DMS79 (cell line): ENCODE measurements around the gene BAZ1A.

Experiments used
- DNase-seq: peaks from one replicate; lab custom pipeline; 2025; lab: John Stamatoyannopoulos, UW

Gene BAZ1A

DNA sequence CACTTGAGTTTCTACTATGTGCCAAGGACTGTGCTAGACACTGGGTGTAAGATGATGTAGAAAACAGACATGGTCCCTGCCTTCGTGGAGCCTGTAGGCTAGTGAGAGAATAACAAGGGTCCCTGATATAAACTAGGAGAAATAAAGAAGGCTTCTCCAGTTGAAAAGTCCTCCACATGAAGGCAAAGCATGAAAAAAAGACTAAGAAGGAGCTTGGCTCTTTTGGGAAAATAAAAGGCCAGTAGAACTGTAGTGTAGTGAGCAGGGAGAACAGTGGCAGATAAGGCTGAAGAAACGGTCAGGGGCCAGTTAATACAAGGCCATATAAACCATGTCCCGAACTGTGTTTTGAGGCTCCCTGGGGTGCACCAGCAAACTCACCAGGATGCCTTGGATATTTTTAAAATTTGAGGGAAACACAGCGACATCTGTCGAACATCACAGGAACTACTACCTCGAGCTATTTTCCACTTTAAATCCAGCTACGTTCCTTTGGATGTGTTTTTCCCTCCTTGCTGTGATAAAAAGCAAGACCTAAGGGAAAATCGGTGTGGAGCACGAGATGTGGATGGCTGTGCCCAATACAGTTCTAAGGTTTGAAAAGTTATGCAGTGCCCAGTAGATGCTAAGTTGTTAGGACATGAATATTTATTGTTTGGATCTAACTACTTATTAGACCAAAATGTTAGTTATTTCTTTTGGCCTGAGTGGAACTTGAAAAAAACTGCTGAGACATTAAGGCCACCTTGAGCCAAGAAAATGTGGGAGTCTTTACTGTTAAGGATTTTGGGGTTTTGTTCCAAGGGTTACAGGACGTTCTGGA is 152.2 kb downstream of the BAZ1A start:
- DNase-seq: peak; percentile 42

DNA sequence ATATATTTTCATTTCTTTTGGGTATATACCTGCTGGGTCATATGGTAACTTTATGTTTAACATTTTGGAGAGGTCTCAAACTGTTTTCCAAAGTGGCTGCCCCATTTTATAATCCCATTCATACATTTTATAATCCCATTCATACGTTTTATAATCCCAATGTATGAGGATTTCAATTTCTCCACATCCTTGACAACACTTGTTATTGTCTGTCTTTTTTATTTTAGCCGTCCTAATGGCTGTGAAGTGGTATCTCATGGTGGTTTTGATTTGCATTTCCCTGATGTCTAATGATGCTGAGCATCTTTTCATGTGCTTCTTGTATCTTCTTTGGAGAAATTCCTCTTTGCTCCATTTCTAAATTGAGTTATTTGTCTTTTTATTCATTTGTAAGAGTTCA is 154.0 kb downstream of the BAZ1A start:
- DNase-seq: no peak

DNA sequence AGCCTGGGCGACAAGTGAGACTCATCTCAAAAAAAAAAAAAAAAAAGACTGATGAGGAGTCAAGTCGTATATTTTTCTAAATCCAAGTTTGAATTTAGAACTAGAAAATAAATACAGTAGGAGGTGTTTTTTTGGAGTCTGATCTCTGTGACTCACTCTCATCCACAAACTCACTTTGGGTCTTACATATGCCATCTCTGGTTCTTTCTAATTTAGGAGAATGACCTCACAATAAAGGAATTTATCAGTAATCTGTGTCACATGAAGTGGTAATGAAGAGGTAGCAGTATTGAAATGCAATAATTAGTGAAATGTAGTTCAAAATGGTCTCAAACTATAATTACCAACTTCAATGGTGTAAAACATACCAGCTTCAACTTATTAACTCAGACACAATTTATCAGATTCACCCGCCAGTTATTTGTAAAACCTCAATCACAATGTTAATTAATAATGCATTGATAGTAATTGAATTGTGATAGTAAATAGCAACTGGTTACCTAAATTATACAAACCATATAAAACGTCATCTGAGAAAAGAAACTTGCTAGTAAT is 156.3 kb downstream of the BAZ1A start:
- DNase-seq: no peak

DNA sequence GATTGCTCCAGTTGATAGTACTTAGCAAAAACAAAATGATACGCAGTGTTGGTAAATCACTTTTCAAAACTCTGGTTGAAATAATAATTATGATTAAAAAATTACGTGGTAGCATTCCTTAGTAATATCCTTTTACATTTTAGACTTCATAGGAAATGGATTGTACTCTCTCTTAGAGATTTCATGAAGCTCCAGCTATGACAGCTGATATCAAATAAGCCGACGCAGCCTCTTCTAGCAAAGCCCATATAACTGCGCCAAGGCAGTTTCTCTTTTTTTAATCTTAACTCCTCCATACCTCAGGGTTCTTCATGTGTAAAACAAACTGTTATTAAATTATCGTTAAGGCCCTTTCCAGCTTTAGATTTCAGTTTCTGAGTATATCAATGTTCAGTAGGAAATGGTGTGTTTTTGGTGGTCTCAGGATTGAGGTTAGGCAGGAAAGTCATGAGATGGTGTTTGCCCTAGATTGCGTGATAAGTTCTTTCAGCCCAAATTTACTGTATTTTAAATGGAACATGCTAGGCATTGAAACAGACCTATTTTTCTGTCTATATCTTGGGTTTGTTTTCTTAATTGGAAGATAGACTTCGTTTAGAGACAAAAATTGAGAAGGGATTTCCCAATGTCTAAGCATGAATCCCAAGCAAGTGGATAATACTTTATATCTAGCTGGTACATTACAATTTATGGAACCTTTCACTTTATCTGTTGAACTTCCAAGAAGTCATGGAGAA is 159.9 kb downstream of the BAZ1A start:
- DNase-seq: no peak

DNA sequence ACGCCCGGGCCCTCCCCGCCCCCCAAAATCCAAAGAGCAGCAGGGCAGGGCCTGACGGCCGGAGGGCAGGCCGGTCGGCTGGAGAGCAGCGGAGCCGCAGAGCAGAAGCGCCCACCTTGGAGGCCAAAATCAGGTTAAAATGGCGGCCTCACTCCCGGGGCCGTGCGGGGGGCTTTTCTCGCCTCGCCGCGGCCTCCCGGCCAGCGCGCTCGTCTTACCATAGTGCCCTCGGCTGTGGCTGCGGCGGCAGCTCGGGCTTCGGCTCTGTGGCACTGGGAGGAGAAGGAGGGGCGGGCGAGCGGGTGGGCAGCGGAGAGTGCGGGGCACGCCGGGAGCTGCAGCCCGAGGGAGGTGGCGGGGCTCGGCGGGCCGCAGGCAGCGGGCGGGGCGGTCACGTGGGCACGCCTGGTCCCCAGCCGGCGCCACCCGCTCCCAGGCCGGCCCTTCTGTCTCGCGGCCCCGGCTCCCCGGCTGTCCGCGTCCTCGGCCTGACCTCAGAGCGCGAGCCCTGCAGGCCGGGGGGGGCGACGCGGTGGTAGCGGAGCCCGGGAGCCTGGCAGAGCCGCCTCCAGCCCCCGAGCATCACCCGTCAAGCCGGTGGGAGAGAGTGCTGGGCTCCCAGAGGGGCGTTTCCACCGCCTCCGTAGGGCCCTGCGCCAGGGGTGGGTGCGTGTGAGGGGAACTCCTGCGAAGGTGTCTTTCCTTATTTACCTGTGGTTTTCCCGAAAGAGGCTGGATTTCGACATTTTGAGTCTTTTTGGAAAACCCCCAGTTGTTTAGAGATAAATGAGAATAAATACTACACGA is 160.6 kb downstream of the BAZ1A start, which contains the start of gene CFL2:
CFL2 (minus strand) TSS at position 274 of the 807 bp plus-strand sequence; CDS start at position 221, 53 bp downstream.
- DNase-seq: peak; percentile 85

DNA sequence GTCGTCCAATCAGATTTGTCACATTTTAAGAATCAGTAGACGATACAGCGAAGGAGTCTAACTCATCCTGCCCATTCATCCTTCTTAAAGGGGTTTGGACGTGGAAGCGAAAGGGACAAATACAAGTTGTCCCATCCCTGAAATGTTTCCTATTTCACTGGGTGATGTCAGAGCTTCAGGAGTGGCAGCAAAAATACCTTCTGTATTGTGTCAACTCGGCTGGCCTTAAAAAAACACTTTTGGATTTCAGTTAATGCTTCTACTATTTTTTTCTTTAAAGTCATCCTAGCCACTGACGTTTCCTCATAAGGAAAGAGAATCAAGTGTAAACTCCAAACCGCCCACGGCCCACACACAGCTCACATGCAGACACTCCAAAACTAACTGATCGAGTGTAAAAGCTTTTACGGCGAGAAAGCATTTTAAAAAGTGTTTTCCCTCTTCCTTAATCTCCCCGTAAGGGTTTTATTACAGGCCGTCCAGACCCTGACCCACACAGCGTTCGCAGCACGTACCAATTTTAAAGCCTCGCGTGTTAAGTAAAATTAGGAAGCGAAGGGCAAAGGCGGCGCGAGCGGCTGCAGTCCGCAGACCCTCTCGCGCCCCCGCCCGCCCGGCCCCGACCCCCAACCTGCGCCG is 161.4 kb downstream of the BAZ1A start:
- DNase-seq: peak; percentile 32

DNA sequence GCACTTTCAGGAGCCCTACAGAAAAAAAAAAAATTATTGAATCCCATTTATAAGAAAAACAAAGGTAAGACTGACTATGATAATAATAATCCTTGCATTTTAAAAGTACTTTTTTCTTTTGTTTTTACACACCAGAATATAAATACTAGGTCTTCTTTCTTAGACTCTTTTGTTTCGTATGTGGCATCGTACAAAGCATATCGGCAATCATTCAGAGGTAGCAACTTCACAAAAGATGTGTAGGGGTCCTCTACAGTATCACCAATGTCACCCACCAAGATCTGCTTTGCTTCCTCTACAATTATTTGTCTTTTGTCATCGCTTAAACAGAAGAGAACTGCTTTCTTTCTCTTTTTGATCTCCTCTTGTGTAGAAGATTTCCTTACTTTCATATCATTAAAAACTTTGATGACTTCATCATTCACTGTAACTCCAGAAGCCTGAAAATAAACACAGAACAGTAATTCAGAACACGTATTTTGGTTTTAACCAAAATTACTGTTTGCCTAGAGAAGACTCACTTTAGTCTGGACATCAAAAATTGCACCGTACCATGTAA is 162.0 kb downstream of the BAZ1A start:
- no peak for DNase-seq

DNA sequence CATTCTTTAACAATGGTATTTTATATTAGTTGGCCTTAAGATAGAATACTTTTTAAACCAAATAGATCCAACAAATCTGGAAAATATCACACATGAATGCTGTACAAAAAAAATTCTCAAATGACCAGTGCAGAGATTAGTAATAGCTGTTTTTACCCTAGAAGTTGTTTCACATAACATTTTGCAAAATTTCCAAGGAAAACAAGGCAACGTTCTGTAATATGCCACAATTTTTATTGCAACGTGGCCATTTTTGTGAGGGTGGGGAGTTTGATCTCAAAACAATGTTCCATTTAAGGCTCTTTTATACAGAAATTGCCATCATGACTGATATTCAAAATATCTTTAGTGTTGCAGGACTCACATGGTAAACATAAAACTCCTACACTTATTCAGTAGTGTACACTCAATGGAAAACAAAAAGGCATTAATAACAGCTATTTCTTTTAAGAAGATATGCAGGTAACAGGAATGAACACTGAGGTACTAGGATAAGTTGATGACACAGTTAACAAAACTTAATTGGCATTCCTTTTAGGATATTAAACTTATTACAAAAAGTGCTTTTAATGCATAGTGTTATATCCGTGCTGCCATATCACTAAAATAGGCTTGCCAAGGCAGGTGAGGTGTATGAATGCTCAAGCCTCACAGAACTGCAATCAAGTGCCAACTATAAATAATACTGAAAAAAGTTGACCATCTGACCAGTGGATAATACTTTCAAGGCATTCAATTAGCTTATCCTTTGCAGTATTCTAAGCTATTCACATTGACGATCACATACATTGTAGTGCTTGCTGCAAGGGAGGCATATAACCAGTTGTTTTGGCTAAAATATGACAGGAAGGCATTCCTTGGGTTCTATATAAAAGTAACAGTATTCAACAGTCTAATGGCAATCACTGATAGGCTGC is 163.1 kb downstream of the BAZ1A start:
- DNase-seq: no peak

DNA sequence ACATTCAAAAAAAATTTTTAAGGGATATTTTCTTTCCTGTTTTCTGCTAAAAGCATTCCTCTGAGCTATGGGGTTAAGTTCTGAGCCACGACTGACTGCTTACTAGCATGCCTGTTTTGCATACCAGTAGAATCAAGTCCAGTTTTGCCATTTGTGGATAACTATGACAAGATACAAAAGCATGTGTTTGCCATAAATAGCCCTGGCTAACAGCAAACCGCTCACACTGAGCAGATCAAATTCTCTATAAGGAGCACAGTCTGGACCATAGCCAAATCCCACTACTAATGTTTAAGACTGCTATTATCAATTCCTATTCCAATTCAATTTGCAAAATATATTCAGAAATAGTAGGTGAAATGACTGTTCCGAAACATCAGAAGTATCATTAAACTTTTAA is 164.0 kb downstream of the BAZ1A start:
- DNase-seq: no peak

DNA sequence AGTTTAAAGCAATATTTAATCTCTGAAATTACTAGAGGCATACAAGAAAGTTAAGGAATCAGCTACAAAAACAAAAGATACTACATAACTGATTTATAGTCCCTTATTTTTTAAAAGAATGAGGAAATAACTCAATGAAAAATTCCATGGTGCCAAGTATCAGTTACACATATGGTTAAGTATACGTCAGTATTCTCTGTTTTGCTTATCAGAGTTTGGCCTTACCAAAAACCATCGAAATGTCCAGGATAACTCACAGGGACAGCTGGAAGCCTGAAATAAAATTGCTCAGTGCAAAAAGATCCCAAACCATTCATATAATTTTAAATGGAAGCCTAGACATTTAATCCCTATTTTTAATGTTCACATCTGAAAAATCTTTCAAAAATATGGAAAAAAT is 164.4 kb downstream of the BAZ1A start:
- DNase-seq: no peak

DNA sequence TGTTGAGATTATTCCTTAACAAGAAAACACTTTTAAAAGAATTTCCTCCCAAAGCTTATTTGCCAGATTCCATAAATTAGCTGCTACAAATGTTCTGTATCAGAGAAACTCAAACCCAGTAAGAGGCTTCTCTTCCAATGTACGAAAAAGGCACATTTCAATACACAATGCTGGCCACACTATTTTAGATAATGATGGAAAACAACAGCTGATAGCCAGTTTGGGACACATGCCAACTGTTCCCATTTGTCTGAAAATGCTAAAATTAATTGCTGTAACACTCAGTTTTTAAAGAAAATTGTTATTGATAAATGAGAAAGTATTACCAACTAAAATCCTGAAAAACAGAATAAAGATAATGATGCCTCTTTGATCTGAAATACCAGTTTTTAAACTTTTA is 165.2 kb downstream of the BAZ1A start:
- no peak for DNase-seq

DNA sequence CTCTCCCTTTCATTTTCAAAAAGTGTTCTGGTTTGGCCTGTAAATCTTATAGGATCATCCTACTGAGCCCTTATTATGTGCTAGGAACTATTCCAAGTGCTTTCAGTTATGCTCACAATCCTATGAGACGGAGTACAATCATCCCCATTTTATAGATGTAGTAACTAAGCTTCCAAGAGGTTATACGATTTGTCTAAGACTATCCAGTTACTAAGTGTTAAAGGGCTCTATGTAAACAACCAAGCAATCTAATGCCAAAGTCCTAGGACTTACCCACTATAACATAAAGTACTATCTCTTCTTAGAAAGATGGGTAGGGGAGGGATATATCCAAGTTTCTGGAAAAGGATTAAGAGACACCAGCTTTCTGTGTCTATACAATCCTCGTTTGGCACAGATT is 167.4 kb downstream of the BAZ1A start:
- no peak for DNase-seq
